Mesenchymal stem cell (in vitro differentiated cells and primary cell): ENCODE data around the gene OAF.
"Not testable (repeated sequence)": the region's sequence is repeated elsewhere in the genome, so short reads cannot be mapped to it uniquely, and the experiment has no call there.

ENCODE experiments used
- DNase-seq: peaks from one replicate; pipeline ENCODE4 v3.0.0-alpha.2; 2013
- H2AFZ ChIP-seq: one replicate; pipeline ENCODE4 v1.6.1; 2013; ENCODE audit warnings: low read depth, mild to moderate bottlenecking, control low read depth, inconsistent platforms, low read length, moderate library complexity
- H2AK5ac ChIP-seq: 2 replicates; pipeline ENCODE4 v1.6.1; 2013; ENCODE audit warnings: low read length, moderate library complexity, mild to moderate bottlenecking, inconsistent platforms; ENCODE audit not compliant: severe bottlenecking
- H2BK120ac ChIP-seq: one replicate; pipeline ENCODE4 v1.6.1; 2013; ENCODE audit warnings: low read depth, mild to moderate bottlenecking, inconsistent platforms, low read length, moderate library complexity
- H2BK12ac ChIP-seq, 2 experiments: one replicate each; pipeline ENCODE4 v1.6.1; 2013; ENCODE audit warnings: inconsistent platforms in 2 of 2, low read length in 2 of 2, mild to moderate bottlenecking in 2 of 2, moderate library complexity in 2 of 2, control low read depth in 1 of 2
- H2BK15ac ChIP-seq: one replicate; pipeline ENCODE4 v1.6.1; 2013; ENCODE audit warnings: mild to moderate bottlenecking, low read depth, inconsistent platforms; ENCODE audit not compliant: poor library complexity, severe bottlenecking
- H2BK5ac ChIP-seq: 2 replicates; pipeline ENCODE4 v1.6.1; 2013; ENCODE audit warnings: low read depth, mild to moderate bottlenecking, low read length, control low read depth, inconsistent platforms; ENCODE audit not compliant: poor library complexity, severe bottlenecking
- H3K14ac ChIP-seq, 2 experiments: one replicate each; pipeline ENCODE4 v1.6.1; 2013; ENCODE audit warnings: inconsistent platforms in 2 of 2, low read length in 2 of 2, control low read depth in 1 of 2, mild to moderate bottlenecking in 1 of 2, moderate library complexity in 1 of 2
- H3K18ac ChIP-seq, 2 experiments: one replicate each; pipeline ENCODE4 v1.6.1; 2013; ENCODE audit warnings: inconsistent platforms in 2 of 2, low read length in 2 of 2, control low read depth in 1 of 2, low read depth in 1 of 2, mild to moderate bottlenecking in 1 of 2
- H3K23ac ChIP-seq, 2 experiments: one replicate each; pipeline ENCODE4 v1.6.1; 2013; ENCODE audit warnings: inconsistent platforms in 2 of 2, low read length in 2 of 2, mild to moderate bottlenecking in 2 of 2, moderate library complexity in 2 of 2, control low read depth in 1 of 2
- H3K27ac ChIP-seq: 2 replicates; pipeline ENCODE4 v1.5.1; 2013; ENCODE audit warnings: mild to moderate bottlenecking, moderate library complexity, low read length, control low read depth, inconsistent platforms; ENCODE audit not compliant: poor library complexity, severe bottlenecking
- H3K27me3 ChIP-seq, 2 experiments: 2 replicates each; pipeline versions ENCODE4 v1.6.1 to v1.7.0; 2013; ENCODE audit warnings: low read length in 2 of 2, mild to moderate bottlenecking in 2 of 2, moderate library complexity in 2 of 2, control low read depth in 1 of 2, inconsistent platforms in 1 of 2; ENCODE audit not compliant: control insufficient read depth in 1 of 2, insufficient read depth in 1 of 2
- H3K36me3 ChIP-seq, 2 experiments: 2 replicates each; pipeline versions ENCODE4 v1.6.1 to v1.7.0; 2013; ENCODE audit warnings: low read length in 2 of 2, control low read depth in 1 of 2, inconsistent platforms in 1 of 2, low read depth in 1 of 2, mild to moderate bottlenecking in 1 of 2; ENCODE audit not compliant: insufficient read depth in 2 of 2, control insufficient read depth in 1 of 2
- H3K4ac ChIP-seq, 2 experiments: one replicate each; pipeline ENCODE4 v1.6.1; 2013; ENCODE audit warnings: inconsistent platforms in 2 of 2, low read length in 2 of 2, mild to moderate bottlenecking in 2 of 2, moderate library complexity in 2 of 2, control low read depth in 1 of 2, low read depth in 1 of 2
- H3K4me1 ChIP-seq: 2 replicates; pipeline ENCODE4 v1.6.1; 2013; ENCODE audit warnings: low read depth, low read length, control low read depth; ENCODE audit not compliant: control insufficient read depth, insufficient read depth
- H3K4me2 ChIP-seq: 2 replicates; pipeline ENCODE4 v1.6.1; 2013; ENCODE audit warnings: low read length, mild to moderate bottlenecking, inconsistent platforms; ENCODE audit not compliant: poor library complexity, severe bottlenecking
- H3K4me3 ChIP-seq, 2 experiments: 2 replicates each; pipeline versions ENCODE4 v1.5.1 to v1.7.0; 2013; ENCODE audit warnings: low read length in 2 of 2, mild to moderate bottlenecking in 2 of 2, control low read depth in 1 of 2, low read depth in 1 of 2; ENCODE audit not compliant: insufficient read depth in 1 of 2
- H3K79me1 ChIP-seq: replicated peaks from 2 replicates; pipeline ENCODE4 v1.6.1; 2013; ENCODE audit warnings: mild to moderate bottlenecking, control low read depth, low read length, inconsistent platforms; ENCODE audit not compliant: poor library complexity, severe bottlenecking
- H3K9ac ChIP-seq: 2 replicates; pipeline ENCODE4 v1.7.0; 2013; ENCODE audit warnings: mild to moderate bottlenecking, low read length, moderate library complexity
- H3K9me3 ChIP-seq: 2 replicates; pipeline ENCODE4 v1.7.0; 2013; ENCODE audit warnings: mild to moderate bottlenecking, low read length; ENCODE audit not compliant: control insufficient read depth
- H4K8ac ChIP-seq: one replicate; pipeline ENCODE4 v1.6.1; 2013; ENCODE audit warnings: inconsistent platforms, mild to moderate bottlenecking, low read length, moderate library complexity
- H4K91ac ChIP-seq: one replicate; pipeline ENCODE4 v1.6.1; 2013; ENCODE audit warnings: mild to moderate bottlenecking, low read length, inconsistent platforms
- WGBS: methylation state at CpG from one replicate; pipeline ENCODE4 v1.1.7; 2013; ENCODE audit warnings: mixed read lengths; 5-methylcytosine and 5-hydroxymethylcytosine counted together

Gene OAF

DNA sequence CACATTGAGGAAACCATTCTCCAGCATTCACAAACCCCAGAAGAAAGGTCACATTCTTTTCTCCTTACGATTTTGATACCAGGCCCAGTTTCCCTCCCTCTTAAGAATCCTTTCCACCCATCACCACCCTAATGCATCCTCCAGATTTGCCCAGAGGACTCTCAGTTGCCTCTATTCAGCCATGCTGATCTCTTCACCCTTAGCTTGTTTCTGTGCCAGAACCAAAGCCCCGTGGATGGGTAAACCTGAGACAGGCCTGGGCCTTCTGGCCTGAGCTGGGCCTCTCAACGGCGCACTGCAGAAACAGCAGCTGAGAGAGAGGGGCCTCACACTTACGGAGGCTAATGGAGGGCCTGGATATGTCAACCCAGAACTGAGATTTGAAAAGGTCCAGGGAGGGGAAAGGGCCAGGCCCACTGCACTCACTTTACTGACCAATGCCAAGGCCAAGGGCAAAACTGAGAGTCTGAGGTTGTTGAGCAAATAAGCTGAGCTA, 32.2 kb upstream of the OAF start:
- Histone ChIP-seq H4K8ac (no peak overlapping the region), H3K36me3 (no peaks in the 10 kb centered on the region), H3K4ac (no peak overlapping the region), H2BK120ac (no peak overlapping the region), H2BK5ac (no peak overlapping the region), H3K79me1 (no peaks in the 10 kb centered on the region), H3K4me3 (no peak overlapping the region), H3K9ac (peak overlapping the region; percentile 83), H3K14ac (peak overlapping the region in 1 of 2 experiments; percentile 37), H3K9me3 (no peaks in the 10 kb centered on the region), H2AK5ac (no peak overlapping the region), H2BK12ac (no peak overlapping the region), H2BK15ac (no peak overlapping the region), H3K4me1 (peaks cover 10% of the 10 kb centered on the region), H2AFZ (peak overlapping the region; percentile 23), H3K27ac (no peak overlapping the region), H4K91ac (no peak overlapping the region), H3K18ac (no peak overlapping the region), H3K23ac (no peak overlapping the region), H3K4me2 (no peak overlapping the region), H3K27me3 (peaks cover 0 to 38% of the 10 kb centered on the region in 2 experiments)
- no peak for DNase-seq
- 75% methylated on average over 5 of the region's 5 CpGs for WGBS

DNA sequence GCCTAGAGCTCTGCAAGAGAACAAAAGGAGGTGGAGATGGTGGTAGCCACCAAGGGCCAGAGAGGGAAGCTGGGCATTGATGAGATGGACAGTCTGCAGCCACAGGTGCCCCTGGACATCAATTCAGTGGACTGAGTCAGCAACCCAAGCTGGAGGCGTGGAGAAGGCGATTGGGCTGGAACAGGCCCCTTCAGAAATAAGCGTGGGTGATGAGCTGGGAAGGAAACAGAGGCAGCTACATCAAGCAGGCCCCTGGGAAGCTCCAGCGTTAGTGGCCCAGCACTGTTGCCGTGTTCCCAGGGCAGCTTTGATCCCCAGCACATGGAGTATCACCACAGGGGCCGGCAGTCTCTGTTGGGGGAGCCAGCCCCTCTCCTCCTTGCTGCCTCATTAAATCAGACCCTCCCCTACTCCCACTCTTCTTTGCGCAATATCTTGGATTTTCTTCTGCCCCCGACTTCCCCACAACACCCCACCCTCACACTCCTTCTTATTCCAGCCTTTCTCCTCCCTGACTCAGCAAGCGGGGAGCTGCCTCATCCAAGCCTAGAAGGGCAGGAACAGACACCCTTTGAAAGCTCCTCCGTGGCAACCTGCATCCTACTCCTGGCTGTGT, 31.7 kb upstream of the OAF start:
- H4K91ac ChIP-seq, result no peak overlapping the region
- H3K27ac ChIP-seq, result no peak overlapping the region
- peak overlapping the region; percentile 23 for H2AFZ ChIP-seq
- no peaks in the 10 kb centered on the region for H3K9me3 ChIP-seq
- no peak overlapping the region for H2BK5ac ChIP-seq
- no peak overlapping the region for H2BK15ac ChIP-seq
- no peaks in the 10 kb centered on the region for H3K36me3 ChIP-seq
- H3K14ac ChIP-seq, result peak overlapping the region in 1 of 2 experiments; percentile 37
- no peaks in the 10 kb centered on the region for H3K79me1 ChIP-seq
- WGBS, result 91% methylated on average over 10 of the region's 10 CpGs
- no peak overlapping the region for H3K4me3 ChIP-seq
- H3K23ac ChIP-seq, result no peak overlapping the region
- peak overlapping the region; percentile 83 for H3K9ac ChIP-seq
- peak overlapping the region in 1 of 2 experiments; percentile 21 for H3K18ac ChIP-seq
- H2BK120ac ChIP-seq, result no peak overlapping the region
- H3K4me1 ChIP-seq, result peaks cover 10% of the 10 kb centered on the region
- H4K8ac ChIP-seq, result no peak overlapping the region
- no peak overlapping the region for H3K4me2 ChIP-seq
- H2AK5ac ChIP-seq, result no peak overlapping the region
- no peak for DNase-seq
- H3K27me3 ChIP-seq, result peaks cover 0 to 32% of the 10 kb centered on the region in 2 experiments
- no peak overlapping the region for H3K4ac ChIP-seq
- no peak overlapping the region for H2BK12ac ChIP-seq

DNA sequence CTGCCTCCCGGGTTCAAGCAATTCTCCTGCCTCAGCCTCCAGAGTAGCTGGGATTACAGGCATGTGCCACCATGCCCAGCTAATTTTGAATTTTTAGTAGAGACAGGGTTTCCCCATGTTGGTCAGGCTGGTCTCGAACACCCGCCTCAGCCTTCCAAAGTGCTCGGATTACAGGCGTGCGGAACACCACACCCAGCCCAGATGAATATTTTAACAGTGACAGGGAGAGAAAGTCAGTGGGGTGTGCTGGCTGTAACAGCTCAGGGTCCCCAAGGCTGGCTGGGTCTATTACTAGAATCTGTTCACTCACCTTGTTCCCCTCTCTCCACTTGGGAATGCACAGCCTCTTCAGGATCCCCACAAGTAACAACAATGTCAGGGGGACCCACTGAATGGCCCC, 30.8 kb upstream of the OAF start:
- not testable (repeated sequence) for H3K14ac ChIP-seq, H3K79me1 ChIP-seq, H3K36me3 ChIP-seq, H3K9me3 ChIP-seq, H2BK15ac ChIP-seq, H2BK5ac ChIP-seq, H3K23ac ChIP-seq, H3K4me2 ChIP-seq, H3K27ac ChIP-seq, H2BK120ac ChIP-seq, H2AFZ ChIP-seq, H4K91ac ChIP-seq, DNase-seq
- H3K18ac ChIP-seq, result peak overlapping the region in 1 of 2 experiments; percentile 28
- H2BK12ac ChIP-seq, result peak overlapping the region in 1 of 2 experiments; percentile 32
- H3K4me3 ChIP-seq, result peak overlapping the region in 1 of 2 experiments; percentile 48
- WGBS, result 95% methylated on average over 6 of the region's 6 CpGs
- H2AK5ac ChIP-seq, result peak overlapping the region; percentile 49
- H4K8ac ChIP-seq, result peak overlapping the region; percentile 19
- peak overlapping the region; percentile 83 for H3K9ac ChIP-seq
- H3K4ac ChIP-seq, result peak overlapping the region; percentile 11 to 41
- H3K27me3 ChIP-seq, result peaks cover 0 to 29% of the 10 kb centered on the region in 2 experiments
- H3K4me1 ChIP-seq, result peaks cover 13% of the 10 kb centered on the region

DNA sequence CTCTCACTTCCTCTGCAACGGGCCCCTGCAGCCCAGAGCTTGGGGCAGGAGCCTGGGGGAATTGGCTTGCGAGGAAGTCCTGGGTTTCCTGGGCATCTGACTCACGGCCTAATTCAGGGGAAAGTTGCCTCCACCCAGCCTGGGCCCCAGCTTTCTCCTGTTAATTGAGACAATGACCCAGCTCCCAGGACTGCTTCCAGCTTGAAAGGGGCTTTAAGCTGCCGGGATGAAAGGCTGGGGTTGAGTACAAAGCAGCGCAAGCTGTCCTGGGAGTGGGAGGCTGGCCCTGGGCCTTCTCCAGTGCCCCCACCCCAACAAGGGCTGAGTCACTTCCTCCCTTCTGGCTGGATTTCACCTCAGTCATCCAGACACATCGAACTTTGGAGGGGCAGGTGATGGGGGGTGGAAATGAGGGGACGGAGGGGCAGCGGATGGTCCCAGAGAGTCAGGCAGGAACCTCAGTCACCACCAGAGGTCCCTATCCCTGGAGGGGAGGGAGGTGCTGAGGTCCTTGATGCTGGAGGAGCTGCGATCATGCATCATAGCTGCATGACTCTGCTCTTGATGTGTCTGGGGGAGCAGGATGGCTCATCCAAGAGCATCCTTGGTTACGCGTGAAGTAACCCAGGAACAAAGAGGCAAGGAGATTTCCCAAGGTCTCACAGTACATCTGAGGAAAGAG, 30.1 kb upstream of the OAF start:
- Histone ChIP-seq H3K9me3 (no peaks in the 10 kb centered on the region), H3K4me1 (peaks cover 18% of the 10 kb centered on the region), H2AFZ (peak overlapping the region; percentile 57), H3K4me3 (peak overlapping the region in 1 of 2 experiments; percentile 48), H2BK5ac (no peak overlapping the region), H3K23ac (no peak overlapping the region), H3K36me3 (no peaks in the 10 kb centered on the region), H3K4ac (peak overlapping the region; percentile 11 to 41), H3K4me2 (no peak overlapping the region), H3K9ac (peak overlapping the region; percentile 83), H3K27ac (no peak overlapping the region), H2AK5ac (peak overlapping the region; percentile 49), H4K91ac (peak overlapping the region; percentile 63), H2BK120ac (no peak overlapping the region), H3K27me3 (peaks cover 0 to 23% of the 10 kb centered on the region in 2 experiments), H2BK12ac (peak overlapping the region; percentile 2 to 32), H3K14ac (no peak overlapping the region), H2BK15ac (peak overlapping the region; percentile 6), H3K18ac (peak overlapping the region in 1 of 2 experiments; percentile 28), H3K79me1 (no peaks in the 10 kb centered on the region), H4K8ac (peak overlapping the region; percentile 19)
- peak; percentile 56 for DNase-seq
- 54% methylated on average over 10 of the region's 11 CpGs for WGBS
